GM12878 (cell line): ENCODE data around the gene OR2A1. TPM values are rescaled to one million over a fixed set of nuclear protein-coding genes. Genes with fewer than 3 reads are reported as not detected.
"Not testable (repeated sequence)": the region's sequence is repeated elsewhere in the genome, so short reads cannot be mapped to it uniquely, and the experiment has no call there.

Experiments
- ATAC-seq: fragments of 200-7000 bp; cut with Tn5 transposase; 3 replicates; pipeline ENCODE4 v1.9.1; 2020; ENCODE audit warnings: mild to moderate bottlenecking, moderate library complexity
- BruUV-seq: library from RNA; stranded (reverse); fragments of 400-500 nt; replicated peaks from 2 replicates; lab custom pipeline; 2021; lab: Mats Ljungman, UMichigan
- CTCF ChIA-PET: fragments of 300-600 bp; sonication (Branson Sonifier 250); formaldehyde crosslinking; extraction: SDS; loops from one replicate; lab custom pipeline; 2021; ENCODE audit warnings: inconsistent platforms; lab: Yijun Ruan, JAX
- POLR2A ChIA-PET: fragments of 350-600 bp; formaldehyde crosslinking; extraction: SDS; loops from one replicate; lab custom pipeline; 2021; ENCODE audit warnings: inconsistent platforms; lab: Charles Lee
- RAD21 ChIA-PET: fragments of 300-600 bp; sonication (Branson Sonifier 250); formaldehyde crosslinking; loops from one replicate; lab custom pipeline; 2023; ENCODE audit warnings: antibody characterized with exemption; ENCODE audit not compliant: unreplicated experiment; lab: Charles Lee
- SMC1A ChIA-PET: fragments of 300-600 bp; sonication (Branson Sonifier 250); formaldehyde crosslinking; loops from one replicate; lab custom pipeline; 2023; ENCODE audit not compliant: unreplicated experiment, uncharacterized antibody; lab: Charles Lee
- DNase-seq: peaks from one replicate; pipeline ENCODE4 v3.0.0-alpha.2; 2011; ENCODE audit warnings: low read depth, low spot score
- FAIRE-seq: peaks from 3 replicates; lab custom pipeline; 2011; peaks lifted over from hg19 to GRCh38; lab: Jason Lieb, UNC
- H2AFZ ChIP-seq: 2 replicates; pipeline ENCODE4 v1.6.0; 2011; ENCODE audit warnings: low read depth, low read length, control low read depth; ENCODE audit not compliant: control insufficient read depth
- H3K27ac ChIP-seq: 2 replicates; pipeline ENCODE4 v1.5.1; 2011; ENCODE audit warnings: control low read depth; ENCODE audit not compliant: control insufficient read depth, insufficient read depth
- H3K27me3 ChIP-seq, 2 experiments: replicated peaks in 1 of 2; 2 replicates each; pipeline versions ENCODE4 v1.6.0 to v1.6.1; 2011; ENCODE audit warnings: low read length in 1 of 2; ENCODE audit not compliant: control insufficient read depth in 2 of 2, insufficient read depth in 2 of 2
- H3K36me3 ChIP-seq, 2 experiments: 2 replicates each; pipeline ENCODE4 v1.5.1; 2011; ENCODE audit warnings: low read length in 1 of 2; ENCODE audit not compliant: control insufficient read depth in 2 of 2, insufficient read depth in 2 of 2
- H3K4me1 ChIP-seq: 2 replicates; pipeline ENCODE4 v1.6.1; 2011; ENCODE audit warnings: mild to moderate bottlenecking, low read length, moderate library complexity, mixed read lengths; ENCODE audit not compliant: control insufficient read depth, insufficient read depth
- H3K4me2 ChIP-seq: 2 replicates; pipeline ENCODE4 v1.6.0; 2011; ENCODE audit warnings: control low read depth; ENCODE audit not compliant: control insufficient read depth, insufficient read depth
- H3K4me3 ChIP-seq: fragments of 200-600 bp; sonication (generic); 2 replicates; pipeline ENCODE4 v1.5.1; 2016
- H3K79me2 ChIP-seq: 2 replicates; pipeline ENCODE4 v1.6.0; 2011; ENCODE audit warnings: low read length; ENCODE audit not compliant: control insufficient read depth, insufficient read depth
- H3K9ac ChIP-seq: 2 replicates; pipeline ENCODE4 v1.8.0; 2011; ENCODE audit warnings: low read length, control low read depth, mixed read lengths; ENCODE audit not compliant: control insufficient read depth, insufficient read depth
- H3K9me3 ChIP-seq: replicated peaks from 3 replicates; pipeline ENCODE4 v1.5.1; 2011; ENCODE audit warnings: mild to moderate bottlenecking, low read length; ENCODE audit not compliant: control insufficient read depth, insufficient read depth
- H4K20me1 ChIP-seq: 2 replicates; pipeline ENCODE4 v1.6.0; 2011; ENCODE audit not compliant: control insufficient read depth, insufficient read depth
- whole genome bisulfite sequencing: methylation state at CpG from one replicate; pipeline ENCODE4 v1.1.6; 2016; ENCODE audit warnings: low lambda C conversion rate; ENCODE audit not compliant: insufficient replicate concordance, insufficient coverage; ENCODE audit errors: missing lambda C conversion rate; 5-methylcytosine and 5-hydroxymethylcytosine counted together
- in situ Hi-C: fragments of 300-500 bp; cut with MboI; formaldehyde crosslinking; loops from 9 replicates; pipeline ENCODE4 v1.14.3; 2018; ENCODE audit warnings: mixed read lengths
- intact Hi-C: fragments of 100-400 bp; cut with micrococcal nuclease; formaldehyde crosslinking; loops from one replicate; pipeline ENCODE4 v1.14.2; 2022; ENCODE audit not compliant: unreplicated experiment
- polyA plus RNA-seq, 11 experiments: library from polyadenylated mRNA; depleted of rRNA in 4 of 11; unstranded in 6 of 11; stranded (reverse) in 5 of 11; fragments of >200 nt; fragmentation: Nextera tagmentation in 4 of 11; fragmentation: Illumina TruSeq in 1 of 11; extraction: Ambion mirVana in 4 of 11; extraction: Trizol in 1 of 11; gene quantifications; 1 replicate in 1 of 11; 2 replicates in 10 of 11; pipeline versions ENCODE4 v1.2.1 to v1.2.3, GENCODE V29; 2011 to 2016; ENCODE audit warnings: inconsistent platforms in 2 of 11, missing spikeins in 2 of 11, low read depth in 1 of 11
- total RNA-seq, 4 experiments: library from RNA; depleted of rRNA in 3 of 4; stranded (reverse); fragments of >200 nt in 3 of 4; fragmentation: Illumina TruSeq in 1 of 4; extraction: Trizol in 1 of 4; gene quantifications; 2 replicates each; pipeline versions ENCODE4 v1.2.1 to v1.2.3, GENCODE V29; 2013 to 2021

Gene OR2A1
- total and polyA plus RNA-seq, 10 of the 15 experiments (the other 5 are each of a cell fraction or from before 2014, with no cell fraction given) = 0.04 to 0.44 (median 0.05) TPM; not detected in 3

- H4K20me1 ChIP-seq, CTCF ChIA-PET, H3K9ac ChIP-seq, intact Hi-C loops, H3K4me1 ChIP-seq, H3K36me3 ChIP-seq, DNase-seq, FAIRE-seq, H3K4me3 ChIP-seq, H3K9me3 ChIP-seq, H2AFZ ChIP-seq, RAD21 ChIA-PET, BruUV-seq, H3K79me2 ChIP-seq, POLR2A ChIA-PET, in situ Hi-C loops, H3K4me2 ChIP-seq, H3K27me3 ChIP-seq, ATAC-seq, H3K27ac ChIP-seq, SMC1A ChIA-PET: not testable (repeated sequence)
- WGBS = 47% methylated on average over 4 of the region's 6 CpGs
Measured at GRCh38 chr7:144275281-144275680, 36.9 kb upstream of the OR2A1 start.

- H3K36me3 ChIP-seq, H3K4me3 ChIP-seq, H3K9me3 ChIP-seq, RAD21 ChIA-PET, H2AFZ ChIP-seq, H3K27ac ChIP-seq, in situ Hi-C loops, H3K79me2 ChIP-seq, POLR2A ChIA-PET, DNase-seq, H3K4me1 ChIP-seq, intact Hi-C loops, H3K27me3 ChIP-seq, CTCF ChIA-PET, SMC1A ChIA-PET, H4K20me1 ChIP-seq, FAIRE-seq, H3K4me2 ChIP-seq, H3K9ac ChIP-seq: not testable (repeated sequence)
- BruUV-seq = TSS peak; percentile 37
- WGBS = 96% methylated on average over 3 of the region's 6 CpGs
- ATAC-seq = peak; percentile 67
Measured at GRCh38 chr7:144280010-144280409, 32.2 kb upstream of the OR2A1 start.

GRCh38 chr7:144281981-144282380 is 30.2 kb upstream of the OR2A1 start:
- intact Hi-C loops, SMC1A ChIA-PET, in situ Hi-C loops, ATAC-seq, H3K36me3 ChIP-seq, H2AFZ ChIP-seq, H4K20me1 ChIP-seq, H3K4me2 ChIP-seq, H3K27me3 ChIP-seq, H3K9me3 ChIP-seq, POLR2A ChIA-PET, H3K79me2 ChIP-seq, BruUV-seq, DNase-seq, RAD21 ChIA-PET, H3K4me3 ChIP-seq, H3K4me1 ChIP-seq, H3K9ac ChIP-seq, CTCF ChIA-PET, H3K27ac ChIP-seq: not testable (repeated sequence)
- peak; percentile 49 for FAIRE-seq
- no CpG with 5 or more reads among the region's 8 CpGs for WGBS

- H3K27ac ChIP-seq, H3K4me2 ChIP-seq, SMC1A ChIA-PET, intact Hi-C loops, H2AFZ ChIP-seq, in situ Hi-C loops, H3K79me2 ChIP-seq, H3K9me3 ChIP-seq, FAIRE-seq, DNase-seq, POLR2A ChIA-PET, H3K4me3 ChIP-seq, CTCF ChIA-PET, H3K4me1 ChIP-seq, ATAC-seq, H4K20me1 ChIP-seq, BruUV-seq, H3K9ac ChIP-seq, RAD21 ChIA-PET, H3K36me3 ChIP-seq, H3K27me3 ChIP-seq: not testable (repeated sequence)
- WGBS = 20% methylated on average over 2 of the region's 4 CpGs
Measured at GRCh38 chr7:144282490-144282889, 29.7 kb upstream of the OR2A1 start.
